Activated CD4-positive, alpha-beta T cell treated with anti-CD3 and anti-CD28 coated beads, Interleukin-2, amount 10 ng/mL, durations not matched to agents 24 days and 14 days (primary cell): ENCODE results near the gene ZNF343. TPM values are rescaled to one million over a fixed set of nuclear protein-coding genes. Genes with fewer than 3 reads are reported as not detected.

ENCODE experiments used
- DNase-seq: peaks from one replicate; pipeline ENCODE4 v3.0.0; 2022
- H3K27ac Mint-ChIP-seq: one replicate; pipeline ENCODE4 v1.8.0; 2022; ENCODE audit warnings: mild to moderate bottlenecking, mixed read lengths
- H3K27me3 Mint-ChIP-seq: one replicate; pipeline ENCODE4 v1.8.0; 2022; ENCODE audit warnings: mixed read lengths
- H3K36me3 Mint-ChIP-seq: one replicate; pipeline ENCODE4 v1.8.0; 2022; ENCODE audit warnings: low read depth, mild to moderate bottlenecking, mixed read lengths
- H3K4me1 Mint-ChIP-seq: one replicate; pipeline ENCODE4 v1.8.0; 2021; ENCODE audit warnings: mixed read lengths
- H3K4me3 Mint-ChIP-seq: one replicate; pipeline ENCODE4 v1.8.0; 2022; ENCODE audit warnings: mild to moderate bottlenecking, moderate library complexity, mixed read lengths
- H3K9me3 Mint-ChIP-seq: one replicate; pipeline ENCODE4 v1.8.0; 2021; ENCODE audit warnings: mixed read lengths
- intact Hi-C: fragments of 100-400 bp; cut with micrococcal nuclease; formaldehyde crosslinking; loops from one replicate; pipeline ENCODE4 v1.15.1; 2023
- total RNA-seq: library from RNA; stranded (reverse); gene quantifications from 2 replicates; pipeline ENCODE4 v1.2.3, GENCODE V29; 2022

Gene ZNF343
- total RNA-seq, 1 donor from 2014 or later, result 18.9 TPM

- peak within 1 kb of the TSS; percentile 100 for H3K4me3 Mint-ChIP-seq
- H3K36me3 Mint-ChIP-seq, result peaks cover 59% of the 10 kb centered on the region
- peaks cover 6% of the 10 kb centered on the region for H3K9me3 Mint-ChIP-seq
Observed at GRCh38 chr20:2470423-2471193, 38.1 kb downstream of the ZNF343 start, which contains the start of gene SNRPB. SNRPB (minus strand) TSS chr20:2470789; CDS start chr20:2470690, 99 bp downstream.

GRCh38 chr20:2469991-2470422 lies 38.7 kb downstream of the ZNF343 start:
- Mint-ChIP-seq H3K4me3 (peak overlapping the region; percentile 100), H3K27ac (peak overlapping the region; percentile 100), H3K36me3 (peaks cover 65% of the 10 kb centered on the region), H3K4me1 (peaks cover 49% of the 10 kb centered on the region), H3K9me3 (peaks cover 6% of the 10 kb centered on the region), H3K27me3 (no peaks in the 10 kb centered on the region)
- intact Hi-C loops, result loop anchor here (1.0 to 5.0 kb wide), 7 partner anchors 39 to 687 kb away; partner anchors contain the start of genes FASTKD5, NOP56, PCED1A and UBOX5
- DNase-seq, result peak; percentile 90

More at GRCh38 chr20:2470423-2471193, 38.1 kb downstream of the ZNF343 start, which contains the start of gene SNRPB:
- Mint-ChIP-seq H3K4me1 (peaks cover 48% of the 10 kb centered on the region), H3K27me3 (no peaks in the 10 kb centered on the region), H3K27ac (peak within 1 kb of the TSS; percentile 100)
- intact Hi-C loops, result loop anchor here (1.0 to 5.0 kb wide), 7 partner anchors 39 to 687 kb away; partner anchors contain the start of genes FASTKD5, NOP56, PCED1A and UBOX5
- DNase-seq, result peak; percentile 99

DNA sequence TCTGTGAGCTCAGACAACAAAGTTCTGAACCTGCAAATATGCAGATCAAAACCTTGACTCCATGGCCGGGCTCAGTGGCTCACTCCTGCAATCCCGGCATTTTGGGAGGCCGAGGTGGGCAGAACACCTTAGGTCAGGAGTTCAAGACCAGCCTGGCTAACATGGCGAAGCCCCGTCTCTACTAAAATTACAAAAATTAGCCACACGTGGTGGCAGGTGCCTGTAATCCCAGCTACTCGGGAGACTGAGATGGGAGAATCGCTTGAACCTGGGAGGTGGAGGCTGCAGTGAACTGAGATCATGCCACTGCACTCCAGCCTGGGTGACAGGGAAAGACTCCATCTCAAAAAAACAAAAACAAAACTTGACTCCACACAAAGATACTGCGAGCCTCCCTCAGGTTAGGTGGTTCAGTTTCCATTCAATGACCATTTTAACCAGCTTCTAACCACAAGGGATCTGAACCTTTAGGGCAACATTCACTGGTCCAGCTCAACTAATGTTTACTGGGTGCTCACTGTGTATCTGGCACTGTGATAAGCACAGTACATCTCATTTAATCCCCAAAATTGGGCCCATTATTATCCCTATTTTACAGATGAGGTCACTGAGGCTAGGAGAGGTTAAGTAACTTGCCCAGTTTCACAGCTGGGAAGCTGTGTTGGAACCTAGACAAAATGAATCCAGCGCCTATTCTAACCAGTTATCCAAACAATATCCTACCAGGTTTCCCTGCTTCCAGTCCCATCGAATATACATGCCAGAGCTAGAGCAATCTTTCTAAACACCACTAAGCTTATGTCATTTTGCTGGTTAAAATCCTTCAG lies 39.9 kb downstream of the ZNF343 start:
- H3K4me3 Mint-ChIP-seq, result peak overlapping the region; percentile 100
- peaks cover 52% of the 10 kb centered on the region for H3K4me1 Mint-ChIP-seq
- intact Hi-C loops, result no loop called here
- peak overlapping the region; percentile 62 for H3K27ac Mint-ChIP-seq
- no peak for DNase-seq
- H3K36me3 Mint-ChIP-seq, result peaks cover 77% of the 10 kb centered on the region
- H3K27me3 Mint-ChIP-seq, result no peaks in the 10 kb centered on the region
- peaks cover 6% of the 10 kb centered on the region for H3K9me3 Mint-ChIP-seq

GRCh38 chr20:2467412-2467811 lies 41.3 kb downstream of the ZNF343 start:
- H3K36me3 Mint-ChIP-seq, result peaks cover 85% of the 10 kb centered on the region
- H3K9me3 Mint-ChIP-seq, result peaks cover 6% of the 10 kb centered on the region
- intact Hi-C loops, result no loop called here
- peak overlapping the region; percentile 78 for H3K27ac Mint-ChIP-seq
- H3K4me3 Mint-ChIP-seq, result peak overlapping the region; percentile 100
- no peaks in the 10 kb centered on the region for H3K27me3 Mint-ChIP-seq
- peaks cover 53% of the 10 kb centered on the region for H3K4me1 Mint-ChIP-seq
- no peak for DNase-seq

DNA sequence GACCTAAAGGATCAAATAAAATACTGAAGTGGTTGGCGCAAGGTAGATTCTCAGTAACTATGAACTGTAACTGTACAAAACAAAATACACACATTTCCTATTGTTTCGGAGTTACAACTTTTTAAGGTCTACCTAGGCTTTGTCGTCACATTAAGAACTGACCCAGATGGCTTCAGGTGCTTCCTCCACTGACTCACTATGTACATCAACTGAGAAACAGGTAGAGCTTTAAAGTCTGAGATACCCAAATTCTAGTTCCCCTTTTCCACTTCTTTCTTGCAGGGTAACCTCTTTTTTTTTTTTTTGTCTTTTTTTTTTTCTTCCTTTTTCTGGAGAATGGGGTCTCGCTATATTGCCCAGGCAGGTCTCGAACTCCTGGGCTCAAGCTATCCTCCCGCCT lies 43.6 kb downstream of the ZNF343 start:
- Mint-ChIP-seq H3K36me3 (peaks cover 89% of the 10 kb centered on the region), H3K9me3 (no peaks in the 10 kb centered on the region), H3K27me3 (no peaks in the 10 kb centered on the region), H3K27ac (no peak overlapping the region), H3K4me3 (no peak overlapping the region), H3K4me1 (peaks cover 50% of the 10 kb centered on the region)
- no peak for DNase-seq
- intact Hi-C loops, result no loop called here

- Mint-ChIP-seq H3K9me3 (no peaks in the 10 kb centered on the region), H3K27ac (no peak overlapping the region), H3K27me3 (no peaks in the 10 kb centered on the region), H3K4me1 (peaks cover 42% of the 10 kb centered on the region), H3K4me3 (no peak overlapping the region), H3K36me3 (peaks cover 89% of the 10 kb centered on the region)
- DNase-seq, result no peak
- intact Hi-C loops, result no loop called here
Observed at GRCh38 chr20:2463616-2464365, 44.9 kb downstream of the ZNF343 start.

GRCh38 chr20:2462484-2462883 lies 46.2 kb downstream of the ZNF343 start:
- Mint-ChIP-seq H3K9me3 (no peaks in the 10 kb centered on the region), H3K27ac (no peak overlapping the region), H3K4me3 (no peak overlapping the region), H3K4me1 (peaks cover 29% of the 10 kb centered on the region), H3K27me3 (no peaks in the 10 kb centered on the region), H3K36me3 (peaks cover 84% of the 10 kb centered on the region)
- no peak for DNase-seq
- intact Hi-C loops, result no loop called here

- H3K4me1 Mint-ChIP-seq, result peaks cover 25% of the 10 kb centered on the region
- peak overlapping the region; percentile 27 for H3K27ac Mint-ChIP-seq
- no peak overlapping the region for H3K4me3 Mint-ChIP-seq
- H3K27me3 Mint-ChIP-seq, result no peaks in the 10 kb centered on the region
- DNase-seq, result no peak
- no peaks in the 10 kb centered on the region for H3K9me3 Mint-ChIP-seq
- peaks cover 73% of the 10 kb centered on the region for H3K36me3 Mint-ChIP-seq
- intact Hi-C loops, result no loop called here
Observed at GRCh38 chr20:2460752-2461424, 47.8 kb downstream of the ZNF343 start.

DNA sequence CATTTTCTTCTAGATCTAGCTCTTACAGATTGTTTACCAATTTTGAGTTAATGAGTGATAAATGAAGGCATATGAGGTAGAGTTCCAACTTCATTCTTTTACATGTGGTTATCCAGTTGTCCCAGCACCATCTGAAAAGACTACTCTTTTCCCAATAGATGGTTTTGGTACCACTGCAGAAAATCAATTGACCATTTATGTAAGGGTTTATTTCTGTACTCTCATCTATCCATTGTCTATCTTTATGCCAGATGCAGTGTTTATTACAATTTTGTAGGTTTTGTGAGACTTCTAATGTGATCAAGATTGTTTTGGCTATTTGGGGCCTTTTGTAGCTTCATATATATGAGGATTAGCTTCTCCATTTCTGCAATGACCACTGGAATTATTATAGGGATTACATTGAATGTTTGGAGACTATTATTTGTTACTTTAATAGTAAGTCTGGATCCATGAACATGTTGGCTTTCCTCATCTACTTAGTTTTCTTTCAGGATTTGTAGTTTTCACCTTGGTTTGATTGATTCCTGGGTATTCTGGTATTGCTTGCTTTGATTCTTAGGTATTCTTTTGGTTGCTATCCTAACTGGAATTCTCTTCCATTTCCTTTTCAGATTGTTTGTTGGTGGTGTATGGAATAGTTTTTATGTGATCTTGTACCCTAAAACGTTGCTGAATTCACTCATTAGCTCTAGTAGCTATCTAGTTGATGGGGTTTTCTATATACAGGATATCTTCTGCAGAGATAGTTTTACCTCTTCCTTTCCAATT lies 48.5 kb downstream of the ZNF343 start:
- intact Hi-C loops, result loop anchor here (5.0 kb wide), 1 partner anchor 192 kb away; the partner anchor contains the start of gene NOP56
- Mint-ChIP-seq H3K36me3 (peaks cover 66% of the 10 kb centered on the region), H3K4me3 (no peak overlapping the region), H3K27me3 (no peaks in the 10 kb centered on the region), H3K4me1 (peaks cover 26% of the 10 kb centered on the region), H3K9me3 (no peaks in the 10 kb centered on the region), H3K27ac (peak overlapping the region; percentile 27)
- DNase-seq, result no peak

DNA sequence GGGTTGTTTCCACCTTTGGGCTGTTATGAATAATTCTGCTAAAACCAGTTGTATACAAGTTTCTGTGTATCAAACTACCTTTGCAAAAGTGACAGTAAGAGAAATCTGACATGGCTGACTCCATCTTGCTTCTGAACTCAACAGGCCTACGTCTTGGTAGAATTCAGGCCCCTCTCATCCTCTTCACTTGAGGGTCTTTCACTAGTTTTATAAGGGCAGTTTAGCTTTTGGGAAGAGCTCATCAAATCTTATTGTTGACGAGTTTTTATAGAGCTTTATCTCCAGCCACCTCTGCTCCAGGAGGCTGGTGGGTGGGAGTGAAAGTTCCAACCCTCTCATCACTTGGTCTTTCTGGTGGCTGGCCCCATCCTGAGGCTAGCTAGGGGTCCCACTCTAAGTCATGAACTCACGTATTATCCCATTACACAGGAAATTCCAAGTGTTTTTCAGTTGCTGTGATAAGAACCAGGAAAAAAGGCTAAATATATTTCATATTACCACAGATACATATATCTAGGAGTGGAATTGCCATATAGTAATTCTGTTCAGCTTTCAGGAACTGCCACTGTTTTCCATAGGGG lies 49.7 kb downstream of the ZNF343 start:
- Mint-ChIP-seq H3K9me3 (no peaks in the 10 kb centered on the region), H3K36me3 (peaks cover 55% of the 10 kb centered on the region), H3K4me3 (no peak overlapping the region), H3K27ac (no peak overlapping the region), H3K4me1 (peaks cover 25% of the 10 kb centered on the region), H3K27me3 (no peaks in the 10 kb centered on the region)
- intact Hi-C loops, result loop anchor here (5.0 kb wide), 1 partner anchor 193 kb away; the partner anchor contains the start of gene NOP56
- no peak for DNase-seq

- Mint-ChIP-seq H3K9me3 (no peaks in the 10 kb centered on the region), H3K27ac (peak overlapping the region; percentile 30), H3K36me3 (peaks cover 27% of the 10 kb centered on the region), H3K27me3 (peaks cover 2% of the 10 kb centered on the region), H3K4me1 (peaks cover 18% of the 10 kb centered on the region), H3K4me3 (no peak overlapping the region)
- no peak for DNase-seq
- intact Hi-C loops, result loop anchor here (5.0 kb wide), 1 partner anchor 196 kb away; the partner anchor contains the start of gene NOP56
Observed at GRCh38 chr20:2455771-2456497, 52.8 kb downstream of the ZNF343 start.
